Thyroid gland (tissue), 4 donors: Measurements from ENCODE around the gene TCEANC. TPM values are rescaled to one million over a fixed set of nuclear protein-coding genes. Genes with fewer than 3 reads are reported as not detected.

Experiments
- DNase-seq, 2 donors: peaks; one replicate each; pipeline ENCODE4 v3.0.0-alpha.2; 2019
- H3K27ac ChIP-seq, 3 donors: fragments of 200-600 bp; sonication (generic); 1 replicate in 2 of 3; 2 replicates in 1 of 3; pipeline ENCODE4 v1.5.1; 2016 to 2019; ENCODE audit warnings: mild to moderate bottlenecking in 1 of 3, moderate library complexity in 1 of 3
- H3K27me3 ChIP-seq: fragments of 200-600 bp; sonication (generic); one replicate; pipeline ENCODE4 v1.5.1; 2019
- H3K36me3 ChIP-seq, 2 donors: fragments of 200-600 bp; sonication (generic); one replicate each; pipeline ENCODE4 v1.5.1; 2016 to 2019
- H3K4me1 ChIP-seq, 2 donors: fragments of 200-600 bp; sonication (generic); one replicate each; pipeline ENCODE4 v1.5.1; 2017 to 2019
- H3K4me3 ChIP-seq, 3 donors: fragments of 200-600 bp; sonication (generic); replicated peaks in 1 of 3; 1 replicate in 2 of 3; 2 replicates in 1 of 3; pipeline ENCODE4 v1.5.1; 2016; ENCODE audit warnings: mild to moderate bottlenecking in 1 of 3
- H3K9me3 ChIP-seq: fragments of 200-600 bp; sonication (generic); one replicate; pipeline ENCODE4 v1.5.1; 2017
- POLR2A ChIP-seq, 2 donors: fragments of 450-650 bp; IDR thresholded peaks; one replicate each; pipeline ENCODE4 v1.6.1; 2017; ENCODE audit warnings: antibody characterized with exemption in 2 of 2, mild to moderate bottlenecking in 2 of 2, moderate library complexity in 1 of 2
- WGBS, 2 donors: methylation state at CpG; one replicate each; pipeline ENCODE4 v1.1.5; 2017; 5-methylcytosine and 5-hydroxymethylcytosine counted together
- intact Hi-C: fragments of 100-400 bp; cut with DNase I; formaldehyde crosslinking; loops from one replicate; pipeline ENCODE4 v1.15.1; 2023
- total RNA-seq, 4 donors: library from RNA; depleted of rRNA; stranded (reverse); fragments of >200 nt; gene quantifications; one replicate each; pipeline ENCODE4 v1.2.3, GENCODE V29; 2016
- TF ChIP-seq, protein P1 (sequence below), 6 experiments: fragments of 200-600 bp in 3 of 6; fragments of 450-650 bp in 3 of 6; sonication (generic) in 3 of 6; IDR thresholded peaks; one replicate each; pipeline ENCODE4 v1.5.1; 2016 to 2019; ENCODE audit warnings: antibody characterized with exemption in 6 of 6, mild to moderate bottlenecking in 2 of 6, inconsistent platforms in 1 of 6, moderate library complexity in 1 of 6

TCEANC gene
- total RNA-seq, 4 donors from 2014 or later = 4.5 to 8.6 (median 6.4) TPM

DNA sequence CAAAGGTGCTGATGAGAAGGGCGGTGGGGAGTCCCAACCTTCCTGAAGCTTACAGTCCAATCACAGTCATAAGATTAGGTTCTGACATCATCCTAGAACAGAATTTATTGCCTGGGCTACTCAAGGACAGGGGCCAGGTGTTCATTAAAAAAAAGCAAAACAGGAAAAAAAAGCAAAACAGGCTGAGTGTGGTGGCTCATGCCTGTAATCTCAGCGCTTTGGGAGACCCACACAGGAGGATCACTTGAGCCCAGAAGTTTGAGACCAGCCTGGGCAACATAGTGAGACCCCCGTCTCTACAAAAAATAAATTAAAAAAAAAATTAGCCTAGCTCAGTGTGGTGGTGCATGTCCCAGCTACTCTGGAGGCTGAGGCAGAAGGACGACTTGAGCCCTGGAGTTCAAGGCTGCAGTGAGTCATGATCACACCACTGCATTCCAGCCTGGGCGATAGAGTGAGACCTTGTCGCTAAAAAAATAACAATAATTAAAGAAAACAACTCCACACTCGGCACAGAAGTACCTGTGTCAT, 39.0 kb downstream of the TCEANC start:
- Histone ChIP-seq H3K4me3 (no peak overlapping the region), H3K9me3 (no peaks in the 10 kb centered on the region), H3K36me3 (no peaks in the 10 kb centered on the region), H3K27ac (no peak overlapping the region), H3K4me1 (peaks cover 4 to 10% of the 10 kb centered on the region in 2 donors), H3K27me3 (no peaks in the 10 kb centered on the region)
- no peak for DNase-seq
- intact Hi-C loops = no loop called here
- TF ChIP-seq POLR2A (IDR thresholded peaks at IDR 0.05) = no peak
- TF ChIP-seq, protein P1, sequence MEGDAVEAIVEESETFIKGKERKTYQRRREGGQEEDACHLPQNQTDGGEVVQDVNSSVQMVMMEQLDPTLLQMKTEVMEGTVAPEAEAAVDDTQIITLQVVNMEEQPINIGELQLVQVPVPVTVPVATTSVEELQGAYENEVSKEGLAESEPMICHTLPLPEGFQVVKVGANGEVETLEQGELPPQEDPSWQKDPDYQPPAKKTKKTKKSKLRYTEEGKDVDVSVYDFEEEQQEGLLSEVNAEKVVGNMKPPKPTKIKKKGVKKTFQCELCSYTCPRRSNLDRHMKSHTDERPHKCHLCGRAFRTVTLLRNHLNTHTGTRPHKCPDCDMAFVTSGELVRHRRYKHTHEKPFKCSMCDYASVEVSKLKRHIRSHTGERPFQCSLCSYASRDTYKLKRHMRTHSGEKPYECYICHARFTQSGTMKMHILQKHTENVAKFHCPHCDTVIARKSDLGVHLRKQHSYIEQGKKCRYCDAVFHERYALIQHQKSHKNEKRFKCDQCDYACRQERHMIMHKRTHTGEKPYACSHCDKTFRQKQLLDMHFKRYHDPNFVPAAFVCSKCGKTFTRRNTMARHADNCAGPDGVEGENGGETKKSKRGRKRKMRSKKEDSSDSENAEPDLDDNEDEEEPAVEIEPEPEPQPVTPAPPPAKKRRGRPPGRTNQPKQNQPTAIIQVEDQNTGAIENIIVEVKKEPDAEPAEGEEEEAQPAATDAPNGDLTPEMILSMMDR (IDR thresholded peaks at IDR 0.05) = no peak
- WGBS, 2 donors = 76 to 78% methylated on average over 7 of the region's 7 CpGs

DNA sequence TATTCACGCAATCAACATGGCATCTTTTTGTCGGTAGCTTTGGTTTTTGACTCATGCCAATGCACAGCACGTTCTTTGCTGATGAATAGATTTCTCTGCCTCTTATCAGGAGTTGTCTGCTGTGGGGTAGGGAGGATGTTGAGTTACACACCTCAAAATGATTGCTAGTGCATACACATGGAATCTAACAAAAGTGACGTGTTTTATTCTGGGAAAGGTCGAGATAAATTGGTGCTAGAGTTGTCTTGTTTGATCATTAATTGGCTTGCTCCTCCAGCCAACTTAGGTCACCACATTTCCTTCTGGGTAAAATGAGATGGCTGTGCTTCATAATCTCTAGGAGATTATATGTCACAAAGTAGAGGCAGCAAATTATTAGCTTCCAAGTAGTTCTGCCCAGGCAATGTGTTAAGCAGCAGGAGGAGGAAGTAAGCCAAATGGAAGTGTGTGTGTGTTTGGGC, 39.9 kb downstream of the TCEANC start:
- Histone ChIP-seq H3K4me1 (peaks cover 4 to 10% of the 10 kb centered on the region in 2 donors), H3K4me3 (no peak overlapping the region), H3K9me3 (no peaks in the 10 kb centered on the region), H3K27ac (no peak overlapping the region), H3K27me3 (no peaks in the 10 kb centered on the region), H3K36me3 (no peaks in the 10 kb centered on the region)
- DNase-seq = no peak
- intact Hi-C loops = no loop called here
- TF ChIP-seq POLR2A (IDR thresholded peaks at IDR 0.05) = no peak
- TF ChIP-seq, protein P1 (IDR thresholded peaks at IDR 0.05) = no peak
- 88 to 91% methylated on average over 5 of the region's 5 CpGs for WGBS, 2 donors

DNA sequence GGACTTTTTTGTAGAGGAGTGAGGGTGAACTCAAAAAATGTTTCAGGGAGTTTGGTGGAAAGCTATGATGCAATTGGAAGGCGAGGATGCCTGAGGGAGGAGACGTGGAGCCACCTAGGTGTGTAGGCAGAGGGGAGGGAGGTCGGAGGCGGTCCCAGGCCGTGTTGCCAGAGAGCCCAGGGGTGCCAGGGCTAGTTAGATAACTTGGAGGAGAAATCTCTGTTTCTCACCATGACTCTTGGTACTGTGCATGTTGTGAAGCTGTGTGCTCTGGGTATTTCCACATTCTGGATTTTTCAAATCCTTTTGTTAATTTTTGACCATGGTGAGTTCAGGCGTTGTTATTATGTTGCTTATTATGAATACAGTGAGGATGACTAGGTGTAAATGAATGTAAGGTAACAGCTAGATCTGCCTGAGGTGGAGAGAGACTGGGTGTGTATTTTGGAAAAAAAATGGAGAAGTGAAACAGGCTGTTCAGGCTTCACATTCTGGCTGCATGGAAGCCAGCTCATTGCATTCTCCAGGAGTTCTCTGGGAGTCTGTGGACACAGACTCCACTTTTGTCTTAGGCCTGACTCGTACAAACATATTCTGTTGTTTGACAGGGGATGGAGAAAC, 40.5 kb downstream of the TCEANC start:
- Histone ChIP-seq H3K9me3 (no peaks in the 10 kb centered on the region), H3K4me3 (no peak overlapping the region), H3K27ac (no peak overlapping the region), H3K4me1 (peaks cover 3 to 12% of the 10 kb centered on the region in 2 donors), H3K36me3 (no peaks in the 10 kb centered on the region), H3K27me3 (no peaks in the 10 kb centered on the region)
- peak in 1 of 2 donors; percentile 12 for DNase-seq
- TF ChIP-seq, protein P1 (IDR thresholded peaks at IDR 0.05) = no peak
- no peak for TF ChIP-seq POLR2A (IDR thresholded peaks at IDR 0.05)
- intact Hi-C loops = no loop called here
- WGBS, 2 donors = 65 to 68% methylated on average over 7 of the region's 7 CpGs

DNA sequence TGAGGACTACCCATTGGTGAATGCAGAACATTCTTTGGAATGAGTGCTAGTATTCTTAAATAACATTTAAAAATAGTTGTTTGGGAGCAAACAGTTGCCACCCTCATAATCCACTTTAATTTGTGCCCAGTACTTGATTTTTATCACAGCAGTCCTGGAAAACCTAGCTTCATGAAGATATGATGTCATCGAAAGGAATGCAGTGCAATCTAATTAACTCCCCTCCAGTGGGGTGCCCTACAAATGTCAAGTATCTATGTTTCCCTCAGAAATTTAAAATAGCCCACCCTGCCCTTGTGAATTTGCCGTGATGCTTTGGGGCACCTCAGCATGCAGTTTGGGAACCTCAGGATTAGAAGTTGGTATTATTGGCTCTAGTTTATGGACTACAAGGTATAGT, 41.4 kb downstream of the TCEANC start:
- no peak overlapping the region for H3K4me3 ChIP-seq
- no peak overlapping the region for H3K27ac ChIP-seq
- no peaks in the 10 kb centered on the region for H3K27me3 ChIP-seq
- intact Hi-C loops = no loop called here
- H3K9me3 ChIP-seq = no peaks in the 10 kb centered on the region
- TF ChIP-seq POLR2A (IDR thresholded peaks at IDR 0.05) = no peak
- TF ChIP-seq, protein P1 (IDR thresholded peaks at IDR 0.05) = no peak
- WGBS, 2 donors = 71 to 94% methylated on average over 2 of the region's 2 CpGs
- no peak for DNase-seq
- H3K4me1 ChIP-seq = peaks cover 4 to 17% of the 10 kb centered on the region in 2 donors
- no peaks in the 10 kb centered on the region for H3K36me3 ChIP-seq

DNA sequence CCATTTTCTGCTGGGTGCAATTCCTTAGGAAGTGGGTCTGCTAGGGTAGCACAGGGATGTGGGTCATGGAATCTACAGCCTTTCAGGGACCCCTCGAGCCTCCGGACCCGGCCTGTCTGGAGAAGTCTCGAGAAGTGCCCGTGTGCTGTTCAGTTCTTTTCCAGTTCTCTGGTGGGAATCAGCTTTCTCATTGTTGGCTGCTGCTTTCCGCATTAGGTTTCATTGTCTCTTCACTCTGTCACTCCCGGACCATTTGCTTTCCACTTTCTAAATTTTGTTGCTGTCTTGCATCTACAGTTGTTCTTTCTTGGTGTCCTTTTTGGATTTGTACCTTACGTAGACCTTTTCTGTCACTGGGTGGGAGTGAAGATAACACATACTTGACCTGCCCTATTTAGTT, 42.0 kb downstream of the TCEANC start:
- intact Hi-C loops = no loop called here
- WGBS, 2 donors = 71 to 76% methylated on average over 8 of the region's 8 CpGs
- no peak overlapping the region for H3K4me3 ChIP-seq
- H3K36me3 ChIP-seq = no peaks in the 10 kb centered on the region
- no peaks in the 10 kb centered on the region for H3K9me3 ChIP-seq
- DNase-seq = no peak
- H3K27me3 ChIP-seq = no peaks in the 10 kb centered on the region
- no peak overlapping the region for H3K27ac ChIP-seq
- TF ChIP-seq POLR2A (IDR thresholded peaks at IDR 0.05) = no peak
- TF ChIP-seq, protein P1 (IDR thresholded peaks at IDR 0.05) = no peak
- peaks cover 4 to 17% of the 10 kb centered on the region in 2 donors for H3K4me1 ChIP-seq
